Measurements from ENCODE around the gene APOBEC3F.
A peak's percentile ranks its signal among the peaks of the same experiment; 100 is the strongest.
"Not testable (repeated sequence)": the region's sequence is repeated elsewhere in the genome, so short reads cannot be mapped to it uniquely, and the experiment has no call there.

APOBEC3F gene

GRCh38 chr22:39040538-39041296 is at the start of gene APOBEC3F:
Gene APOBEC3F (plus strand): TSS chr22:39040864. CDS start chr22:39040961, 97 bp downstream.
- DNase-seq, result peak; percentile 50

- peak; percentile 28 for DNase-seq
These were observed 47.7 kb upstream of the APOBEC3F start for GRCh38 chr22:38992871-38993371.

- no peak for DNase-seq
These were observed 44.6 kb upstream of the APOBEC3F start for GRCh38 chr22:38996105-38996504.

GRCh38 chr22:38997518-38997917 is 43.1 kb upstream of the APOBEC3F start:
- no peak for DNase-seq

GRCh38 chr22:39003165-39003638 is 37.5 kb upstream of the APOBEC3F start:
- DNase-seq, result peak; percentile 86

- DNase-seq, result no peak
These were observed 33.5 kb upstream of the APOBEC3F start for GRCh38 chr22:39007177-39007576.

GRCh38 chr22:39008271-39008850 is 32.3 kb upstream of the APOBEC3F start:
- not testable (repeated sequence) for DNase-seq

GRCh38 chr22:39010946-39011345 is 29.7 kb upstream of the APOBEC3F start:
- DNase-seq, result no peak

- no peak for DNase-seq
These were observed 27.8 kb upstream of the APOBEC3F start for GRCh38 chr22:39012533-39013511.

- not testable (repeated sequence) for DNase-seq
These were observed 27.1 kb upstream of the APOBEC3F start for GRCh38 chr22:39013561-39013941.

GRCh38 chr22:39013942-39014722 is 26.5 kb upstream of the APOBEC3F start, which contains the start of gene APOBEC3C:
Gene APOBEC3C (plus strand): TSS chr22:39014257. CDS start chr22:39014363, 106 bp downstream.
- DNase-seq, result peak; percentile 85

- not testable (repeated sequence) for DNase-seq
These were observed 25.9 kb upstream of the APOBEC3F start for GRCh38 chr22:39014723-39015121.

GRCh38 chr22:39016592-39016991 is 24.1 kb upstream of the APOBEC3F start:
- no peak for DNase-seq

- no peak for DNase-seq
These were observed 22.9 kb upstream of the APOBEC3F start for GRCh38 chr22:39017596-39018365.

GRCh38 chr22:39020021-39020651 is 20.5 kb upstream of the APOBEC3F start:
- not testable (repeated sequence) for DNase-seq

GRCh38 chr22:39021552-39022250 is 19.0 kb upstream of the APOBEC3F start:
- no peak for DNase-seq

- DNase-seq, result no peak
These were observed 15.9 kb upstream of the APOBEC3F start for GRCh38 chr22:39024519-39025308.

GRCh38 chr22:39026509-39027150 is 14.0 kb upstream of the APOBEC3F start:
- no peak for DNase-seq

GRCh38 chr22:39027717-39028116 is 12.9 kb upstream of the APOBEC3F start:
- no peak for DNase-seq

Measured in femur (tissue), 1 donor.